ENCODE data around the gene SLC35G4.
"Not testable (repeated sequence)": the region's sequence is repeated elsewhere in the genome, so short reads cannot be mapped to it uniquely, and the experiment has no call there.

The SLC35G4 gene

GRCh38 chr18:11609488-11609887 lies at the start of gene SLC35G4:
SLC35G4 (plus strand) TSS chr18:11609596; CDS start chr18:11609596, 0 bp downstream.
- DNase-seq (ENCODE audit: low read depth); H3K4me3 ChIP-seq (ENCODE audit: low read depth, low read length): not testable (repeated sequence)

DNA sequence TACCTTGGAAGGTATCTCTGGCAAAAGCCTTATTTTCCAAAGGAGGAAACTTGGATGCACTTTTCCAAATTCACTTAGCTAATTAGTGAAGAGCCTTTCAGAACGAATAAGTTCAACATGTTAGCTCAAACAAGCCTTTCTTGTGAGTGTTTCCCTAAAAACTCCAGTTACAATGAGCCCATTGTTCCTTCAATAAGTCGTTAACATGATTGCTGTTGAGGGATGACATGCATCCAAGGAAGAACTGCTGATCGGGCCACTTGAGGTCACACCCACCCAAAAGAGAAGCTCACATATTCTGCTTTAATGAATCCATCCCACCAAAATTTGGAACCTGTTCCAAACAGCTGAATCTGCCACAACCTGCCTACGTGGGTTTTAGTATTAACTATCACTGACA lies 48.1 kb upstream of the SLC35G4 start:
- no peak for DNase-seq (ENCODE audit: low read depth)
- no peak for TF ChIP-seq CTCF (conservative IDR thresholded peaks at IDR 0.05; ENCODE audit: low read depth, low read length)
- H3K4me3 ChIP-seq (ENCODE audit: low read depth, low read length) = no peak overlapping the region

DNA sequence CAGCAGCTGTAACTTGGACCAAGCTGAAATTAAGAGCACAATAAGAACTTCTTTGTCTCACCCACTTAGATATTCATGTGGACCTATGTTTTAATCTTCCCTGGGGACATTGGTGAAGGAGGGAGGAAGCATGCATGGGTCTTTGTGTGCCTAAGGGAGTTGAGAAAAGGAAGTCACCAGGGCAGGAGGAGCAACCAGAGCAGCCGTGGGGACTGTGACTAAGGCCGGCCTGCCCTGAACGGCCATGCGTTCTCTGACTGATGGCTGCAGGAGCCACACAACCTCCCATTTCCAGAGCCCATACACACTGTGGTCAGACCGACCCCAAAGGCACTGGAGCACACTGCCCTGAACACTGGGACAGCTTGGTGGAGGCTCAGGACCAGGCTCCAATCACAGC lies 43.7 kb upstream of the SLC35G4 start:
- no peak overlapping the region for H3K4me3 ChIP-seq (ENCODE audit: low read depth, low read length)
- TF ChIP-seq CTCF (conservative IDR thresholded peaks at IDR 0.05; ENCODE audit: low read depth, low read length) = no peak

GRCh38 chr18:11566236-11566965 lies 43.0 kb upstream of the SLC35G4 start:
- TF ChIP-seq CTCF (conservative IDR thresholded peaks at IDR 0.05; ENCODE audit: low read depth, low read length) = no peak
- H3K4me3 ChIP-seq (ENCODE audit: low read depth, low read length) = no peak overlapping the region
- DNase-seq (ENCODE audit: low read depth) = no peak

More for the DNA sequence above, 43.7 kb upstream of the SLC35G4 start:
- no peak for DNase-seq (ENCODE audit: low read depth)

DNA sequence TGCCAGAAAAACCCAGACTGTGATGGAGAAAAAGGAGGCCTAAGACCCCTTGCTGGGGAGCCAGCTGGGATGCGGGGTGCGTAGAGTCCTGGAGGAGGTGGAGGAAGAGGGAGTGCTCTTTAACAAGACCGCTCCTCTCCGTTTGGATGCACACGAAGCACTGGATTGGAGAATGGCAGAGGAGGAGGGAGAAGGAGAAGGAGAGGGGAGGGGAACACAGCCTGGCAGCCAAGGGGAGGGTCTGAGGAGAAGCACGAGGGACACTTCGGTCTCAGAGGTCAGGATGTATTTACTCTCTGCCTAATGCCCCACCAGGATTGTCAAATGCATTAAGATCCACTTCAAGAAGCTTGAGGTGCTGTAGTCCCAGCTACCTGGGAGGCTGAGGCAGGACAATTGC lies 42.0 kb upstream of the SLC35G4 start:
- no peak for TF ChIP-seq CTCF (conservative IDR thresholded peaks at IDR 0.05; ENCODE audit: low read depth, low read length)
- no peak overlapping the region for H3K4me3 ChIP-seq (ENCODE audit: low read depth, low read length)
- no peak for DNase-seq (ENCODE audit: low read depth)

GRCh38 chr18:11570073-11570588 lies 39.3 kb upstream of the SLC35G4 start:
- no peak overlapping the region for H3K4me3 ChIP-seq (ENCODE audit: low read depth, low read length)
- no peak for DNase-seq (ENCODE audit: low read depth)
- TF ChIP-seq CTCF (conservative IDR thresholded peaks at IDR 0.05; ENCODE audit: low read depth, low read length) = no peak

GRCh38 chr18:11570769-11571412 lies 38.5 kb upstream of the SLC35G4 start:
- peak; percentile 52 for TF ChIP-seq CTCF (conservative IDR thresholded peaks at IDR 0.05; ENCODE audit: low read depth, low read length)
- H3K4me3 ChIP-seq (ENCODE audit: low read depth, low read length) = no peak overlapping the region
- DNase-seq (ENCODE audit: low read depth) = peak; percentile 56
